GM21825 (cell line): ENCODE data around the gene TARS2.

Experiments used
- ATAC-seq: cut with Tn5 transposase; IDR thresholded peaks from one replicate; pipeline ENCODE4 v1.9.1; 2021; ENCODE audit warnings: mild to moderate bottlenecking, moderate library complexity; ENCODE audit not compliant: unreplicated experiment

Gene TARS2, protein sequence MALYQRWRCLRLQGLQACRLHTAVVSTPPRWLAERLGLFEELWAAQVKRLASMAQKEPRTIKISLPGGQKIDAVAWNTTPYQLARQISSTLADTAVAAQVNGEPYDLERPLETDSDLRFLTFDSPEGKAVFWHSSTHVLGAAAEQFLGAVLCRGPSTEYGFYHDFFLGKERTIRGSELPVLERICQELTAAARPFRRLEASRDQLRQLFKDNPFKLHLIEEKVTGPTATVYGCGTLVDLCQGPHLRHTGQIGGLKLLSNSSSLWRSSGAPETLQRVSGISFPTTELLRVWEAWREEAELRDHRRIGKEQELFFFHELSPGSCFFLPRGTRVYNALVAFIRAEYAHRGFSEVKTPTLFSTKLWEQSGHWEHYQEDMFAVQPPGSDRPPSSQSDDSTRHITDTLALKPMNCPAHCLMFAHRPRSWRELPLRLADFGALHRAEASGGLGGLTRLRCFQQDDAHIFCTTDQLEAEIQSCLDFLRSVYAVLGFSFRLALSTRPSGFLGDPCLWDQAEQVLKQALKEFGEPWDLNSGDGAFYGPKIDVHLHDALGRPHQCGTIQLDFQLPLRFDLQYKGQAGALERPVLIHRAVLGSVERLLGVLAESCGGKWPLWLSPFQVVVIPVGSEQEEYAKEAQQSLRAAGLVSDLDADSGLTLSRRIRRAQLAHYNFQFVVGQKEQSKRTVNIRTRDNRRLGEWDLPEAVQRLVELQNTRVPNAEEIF

DNA sequence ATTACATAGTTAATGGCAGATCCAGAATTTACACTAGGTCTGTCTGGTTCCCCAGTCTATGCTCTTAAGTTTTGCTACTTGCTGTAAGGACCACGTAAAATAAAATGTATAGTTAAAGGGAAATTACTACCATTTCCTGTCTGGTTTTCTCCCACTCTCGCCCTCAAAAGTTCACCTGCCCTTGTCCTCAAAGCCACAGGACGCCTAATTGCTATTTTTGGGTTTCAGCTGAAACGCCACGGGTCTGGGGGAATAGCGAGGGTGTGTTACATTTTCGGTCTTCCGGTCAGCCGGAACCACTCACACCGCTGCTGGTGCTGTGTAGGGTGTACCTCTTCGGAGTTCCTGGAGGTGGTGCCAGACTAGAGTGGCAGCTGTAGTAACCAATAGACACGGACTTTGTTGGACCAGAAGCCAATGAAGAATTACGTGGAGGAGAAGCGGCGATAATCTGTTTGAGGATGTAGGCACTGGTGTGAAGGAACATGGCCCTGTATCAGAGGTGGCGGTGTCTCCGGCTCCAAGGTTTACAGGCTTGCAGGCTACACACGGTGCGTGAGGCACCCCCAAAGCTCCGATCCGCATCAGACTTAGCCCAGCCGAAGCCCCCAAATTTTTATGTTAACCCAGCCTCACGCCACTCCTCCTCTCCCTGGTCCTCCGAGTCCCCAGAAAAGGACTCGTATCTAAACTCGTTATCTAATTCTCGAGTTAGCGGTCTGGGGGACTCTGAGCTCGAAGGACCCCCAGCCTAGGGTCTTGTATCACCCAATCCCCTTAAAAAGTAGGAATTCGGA lies at the start of gene TARS2:
TARS2 (plus strand) TSS at position 454 of the 797 bp plus-strand sequence; CDS start at position 486, 32 bp downstream.
- ATAC-seq = peak; percentile 99

DNA sequence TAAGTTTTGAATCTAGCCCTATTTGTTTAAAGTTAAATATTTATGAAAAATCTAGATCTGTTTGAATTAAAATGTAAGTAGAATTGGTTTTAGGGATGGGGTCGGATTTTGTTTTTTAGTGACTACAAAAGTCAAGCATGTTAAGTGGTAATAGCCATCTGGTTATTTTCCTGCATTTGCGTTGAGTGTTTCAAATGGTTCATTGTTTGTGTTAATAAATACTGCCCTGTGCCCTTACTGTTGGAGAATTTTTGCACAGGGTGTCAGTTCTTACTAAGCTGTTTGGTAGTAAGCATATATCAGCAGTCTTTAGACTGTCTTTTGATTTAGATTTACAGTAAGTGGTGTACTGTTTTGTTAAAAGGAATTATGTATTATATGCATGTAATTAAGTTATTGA lies 46.1 kb upstream of the TARS2 start:
- ATAC-seq = no peak

DNA sequence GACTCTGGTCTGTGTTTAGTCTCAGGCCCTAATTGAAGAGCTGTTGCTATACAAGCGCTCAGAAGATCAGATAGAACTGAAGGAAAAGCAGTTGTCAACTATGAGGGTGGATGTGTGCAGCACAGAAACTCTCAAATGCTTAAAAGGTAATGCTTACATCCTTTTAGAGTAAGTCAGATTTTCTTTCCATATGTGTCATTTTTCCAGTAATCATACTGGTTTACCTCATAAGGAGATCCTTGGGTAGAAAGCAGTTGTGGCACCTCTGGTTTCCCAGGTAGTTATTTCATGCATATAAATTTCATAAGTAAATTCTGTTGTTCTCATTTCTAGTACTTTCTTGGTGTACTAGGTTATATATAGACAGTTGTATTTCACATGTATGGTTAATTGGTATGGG lies 43.0 kb upstream of the TARS2 start:
- no peak for ATAC-seq

DNA sequence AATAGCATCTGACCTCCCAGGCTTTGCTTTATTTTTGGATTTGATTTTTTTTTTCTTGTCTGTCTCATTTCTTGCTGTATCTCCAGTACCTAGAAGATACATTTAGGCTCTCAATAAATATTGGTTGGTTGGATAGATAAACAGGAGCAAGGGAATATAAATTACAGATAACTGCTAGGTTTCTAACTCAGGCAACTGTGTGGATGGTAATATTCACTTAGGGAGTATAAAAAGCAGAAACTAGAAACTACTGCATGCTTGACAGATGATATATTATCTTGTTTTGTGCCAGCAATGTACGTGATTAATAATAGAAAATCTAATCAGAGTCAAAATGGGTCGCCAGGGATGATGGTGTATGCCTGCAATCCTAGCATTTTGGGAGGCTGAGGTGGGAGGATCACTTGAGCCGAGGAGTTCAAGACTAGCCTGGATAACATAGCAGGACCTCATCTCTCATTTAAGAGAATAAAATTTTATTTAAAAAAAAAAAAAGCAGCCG lies 31.0 kb upstream of the TARS2 start:
- no peak for ATAC-seq

DNA sequence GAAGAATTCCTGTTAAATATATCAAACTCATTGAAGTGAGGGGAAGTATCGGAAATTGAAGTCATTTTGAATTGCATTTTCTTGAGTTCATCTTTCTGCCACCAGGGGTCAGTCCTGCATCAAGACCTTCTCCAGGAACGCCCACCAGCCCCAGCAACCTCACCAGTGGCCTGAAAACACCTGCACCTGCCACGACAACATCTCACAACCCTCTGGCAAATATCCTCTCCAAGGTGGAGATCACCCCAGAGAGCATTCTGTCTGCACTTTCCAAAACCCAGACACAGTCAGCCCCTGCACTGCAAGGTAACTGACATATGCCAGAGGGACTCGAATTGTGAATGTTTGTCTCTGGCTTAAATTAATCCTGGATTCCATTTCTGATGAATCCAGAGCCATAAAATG lies 22.8 kb upstream of the TARS2 start:
- no peak for ATAC-seq

DNA sequence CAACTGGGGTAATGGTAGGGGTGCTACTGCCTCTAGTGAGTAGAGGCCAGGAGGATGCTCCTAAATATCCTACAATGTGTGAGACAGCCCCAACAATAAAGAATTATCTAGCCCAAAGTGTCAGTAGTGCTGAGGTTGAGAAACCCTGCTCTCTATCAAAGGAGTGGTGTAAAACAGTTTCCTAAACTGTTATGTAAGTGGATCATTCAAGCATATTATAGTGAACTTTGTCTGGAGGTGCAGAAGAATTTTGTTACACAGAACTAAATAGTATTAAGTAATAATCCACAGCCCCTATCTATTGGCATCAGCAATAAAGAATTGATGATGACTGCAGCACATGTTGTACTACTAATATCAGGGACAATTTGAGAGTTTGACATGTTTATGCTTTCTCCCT lies 20.3 kb upstream of the TARS2 start:
- ATAC-seq = no peak

DNA sequence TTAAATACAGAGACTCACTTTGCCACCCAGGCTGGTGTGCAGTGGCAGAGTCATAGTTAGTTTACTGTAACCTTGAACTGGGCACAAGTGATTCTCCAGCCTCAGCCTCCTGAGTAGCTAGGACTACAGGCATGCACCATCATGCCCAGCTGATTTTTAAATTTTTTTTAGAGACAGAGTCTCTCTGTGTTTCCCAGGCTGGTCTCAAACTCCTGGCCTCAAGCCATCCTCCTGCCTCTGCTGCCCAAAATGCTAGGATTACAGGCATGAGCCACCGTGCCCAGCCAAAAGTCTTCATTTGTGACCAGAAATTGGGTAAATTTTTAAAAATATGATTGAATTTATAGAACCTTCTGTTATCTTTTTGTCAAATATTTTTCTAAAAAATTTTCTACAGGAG lies 17.9 kb upstream of the TARS2 start:
- no peak for ATAC-seq

DNA sequence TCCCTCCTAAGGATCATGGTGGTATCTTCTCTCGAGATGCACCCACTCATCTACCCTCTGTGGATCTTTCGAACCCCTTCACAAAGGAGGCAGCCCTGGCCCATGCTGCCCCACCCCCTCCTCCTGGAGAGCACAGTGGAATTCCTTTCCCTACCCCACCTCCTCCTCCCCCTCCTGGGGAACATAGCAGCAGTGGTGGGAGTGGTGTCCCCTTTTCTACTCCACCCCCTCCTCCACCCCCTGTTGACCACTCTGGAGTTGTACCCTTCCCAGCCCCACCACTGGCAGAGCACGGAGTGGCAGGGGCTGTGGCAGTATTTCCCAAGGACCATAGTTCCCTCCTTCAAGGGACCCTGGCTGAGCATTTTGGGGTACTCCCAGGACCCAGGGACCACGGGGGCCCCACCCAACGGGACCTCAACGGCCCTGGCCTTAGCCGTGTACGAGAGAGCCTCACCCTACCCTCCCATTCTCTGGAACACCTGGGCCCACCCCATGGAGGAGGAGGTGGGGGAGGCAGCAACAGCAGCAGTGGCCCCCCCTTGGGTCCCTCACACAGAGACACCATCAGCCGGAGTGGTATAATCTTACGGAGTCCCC lies 14.5 kb upstream of the TARS2 start:
- ATAC-seq = no peak

DNA sequence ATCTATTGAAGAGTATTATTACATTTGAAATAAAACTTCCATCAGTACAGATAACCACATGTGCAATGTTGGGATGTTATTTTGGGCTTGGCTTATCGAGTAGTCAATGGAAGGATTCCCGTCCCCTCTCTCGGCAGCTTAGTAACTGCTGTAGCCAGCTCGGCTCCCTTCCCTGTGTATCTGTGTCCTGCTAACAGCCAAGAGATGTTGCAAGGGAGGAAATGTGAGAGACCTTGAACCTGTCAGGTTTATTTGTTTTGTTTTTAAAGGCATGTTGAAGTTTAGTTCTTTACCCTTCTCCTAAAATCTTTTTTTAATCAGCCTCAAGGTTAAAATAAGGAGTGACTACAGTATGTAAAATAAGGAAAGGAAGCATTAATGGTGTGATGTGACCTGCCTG lies 13.6 kb upstream of the TARS2 start:
- no peak for ATAC-seq

DNA sequence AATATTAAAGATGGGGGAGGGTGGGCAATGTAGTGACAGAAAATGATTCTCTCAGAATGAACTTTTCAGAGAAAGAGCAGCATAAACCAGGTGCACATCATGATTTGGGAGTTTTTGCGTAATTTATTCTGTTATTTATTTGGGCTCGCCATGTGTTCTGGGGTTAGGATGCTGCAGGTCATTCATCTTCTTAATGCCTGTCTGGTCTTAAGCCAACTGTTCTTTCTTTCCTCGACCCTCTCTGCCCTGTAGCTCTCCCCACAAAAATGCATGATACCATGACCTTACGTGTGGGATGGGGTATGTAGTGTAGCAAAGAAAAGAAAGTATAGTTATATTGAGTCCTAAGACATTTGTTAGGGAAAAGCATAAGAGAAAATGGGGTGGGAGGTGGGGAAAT lies 12.3 kb upstream of the TARS2 start:
- ATAC-seq = no peak

DNA sequence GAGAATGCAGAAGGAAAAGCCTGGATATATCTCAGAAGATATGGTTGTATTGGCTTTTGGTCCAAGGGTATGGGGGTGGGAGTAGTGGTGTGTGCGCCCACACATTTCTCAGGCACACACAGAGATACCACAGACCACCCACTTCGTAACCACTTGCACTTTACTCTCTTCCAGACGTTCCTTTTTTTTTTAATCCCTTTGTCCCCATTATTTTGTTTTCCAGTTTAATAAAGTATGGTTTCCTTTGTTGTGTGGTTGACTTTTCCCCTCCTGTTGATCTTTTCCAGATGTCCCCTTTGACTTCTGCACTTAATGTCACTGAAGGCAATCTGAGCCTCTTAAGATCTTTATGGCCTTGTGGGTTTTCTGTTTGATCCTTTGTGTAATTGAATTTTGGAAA lies 10.5 kb upstream of the TARS2 start:
- ATAC-seq = no peak

DNA sequence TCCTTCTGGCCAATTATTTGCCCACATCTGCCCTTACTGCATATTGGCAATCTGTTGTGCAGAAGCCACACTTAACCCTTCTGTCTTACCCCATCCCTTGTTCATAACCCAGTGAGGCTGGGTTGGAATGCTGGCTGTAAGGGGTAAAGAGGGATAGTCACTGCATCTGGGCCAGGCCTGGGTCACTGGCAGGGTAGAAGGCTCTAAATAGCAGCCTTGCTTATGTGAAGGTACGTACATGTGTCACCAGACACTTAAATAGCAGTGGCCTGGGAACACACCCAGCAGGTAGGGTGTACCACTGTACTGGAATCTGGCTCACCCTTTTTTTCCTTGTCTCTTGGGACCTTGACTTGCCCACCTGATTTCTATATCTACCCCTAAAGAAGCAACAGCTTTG lies 9.9 kb upstream of the TARS2 start:
- ATAC-seq = no peak

DNA sequence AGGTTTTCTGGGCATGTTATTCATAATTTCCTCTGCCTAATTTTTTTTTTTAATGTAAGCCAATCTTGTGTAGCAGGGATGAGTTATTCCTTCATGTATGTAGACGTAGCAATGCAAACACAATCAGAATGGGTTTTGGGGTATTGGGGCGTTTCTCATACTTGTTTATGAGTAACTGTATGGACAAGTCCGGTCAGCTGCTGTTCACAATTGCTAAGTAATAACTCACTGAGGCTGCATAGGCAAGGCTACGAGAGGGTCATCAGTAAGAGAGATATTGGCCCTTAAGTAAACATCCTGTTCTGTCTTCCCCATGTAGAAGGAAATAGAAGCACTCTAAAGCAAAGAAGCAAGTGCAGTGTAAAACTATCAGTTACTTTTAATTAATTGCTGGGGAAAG lies 9.5 kb upstream of the TARS2 start:
- no peak for ATAC-seq

DNA sequence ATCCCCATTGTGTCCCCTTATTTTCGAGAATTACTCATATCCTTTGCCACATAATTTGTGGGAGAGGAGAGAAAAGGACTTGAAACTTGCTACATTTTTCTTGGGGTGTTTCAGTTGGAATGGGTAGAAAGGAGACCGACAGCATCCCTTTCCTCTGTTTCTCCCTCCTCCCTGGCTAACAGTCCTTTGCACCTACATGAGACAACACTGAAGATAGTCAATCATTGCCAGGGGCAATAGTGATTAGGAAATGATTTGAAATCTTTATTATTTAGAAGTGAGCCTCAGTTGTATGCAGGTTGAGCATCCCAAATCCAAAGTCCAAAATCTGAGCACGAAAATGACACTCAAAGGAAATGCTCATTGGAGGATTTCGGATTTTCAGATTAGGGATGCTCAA lies 7.8 kb upstream of the TARS2 start:
- ATAC-seq = no peak

DNA sequence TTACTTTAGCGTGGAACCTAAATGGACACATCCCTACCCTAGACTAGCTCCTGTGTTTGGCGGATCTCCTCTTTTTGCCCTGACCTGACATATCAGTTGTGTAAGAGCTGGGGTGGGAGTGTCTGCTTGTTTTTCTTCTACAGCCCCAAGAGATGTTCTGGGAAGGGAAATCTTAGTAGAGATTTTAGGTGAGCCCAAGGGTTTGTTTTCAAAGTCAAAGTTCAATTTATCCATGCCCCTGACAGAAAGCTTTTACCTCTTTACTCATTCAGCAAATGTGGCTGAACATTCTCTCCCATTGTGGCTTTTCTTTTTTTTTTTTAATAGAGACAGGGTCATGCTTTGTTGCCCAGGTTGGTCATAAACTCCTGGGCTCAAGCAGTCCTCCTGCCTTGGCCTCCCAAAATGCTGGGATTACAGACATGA lies 7.3 kb upstream of the TARS2 start:
- ATAC-seq = no peak

DNA sequence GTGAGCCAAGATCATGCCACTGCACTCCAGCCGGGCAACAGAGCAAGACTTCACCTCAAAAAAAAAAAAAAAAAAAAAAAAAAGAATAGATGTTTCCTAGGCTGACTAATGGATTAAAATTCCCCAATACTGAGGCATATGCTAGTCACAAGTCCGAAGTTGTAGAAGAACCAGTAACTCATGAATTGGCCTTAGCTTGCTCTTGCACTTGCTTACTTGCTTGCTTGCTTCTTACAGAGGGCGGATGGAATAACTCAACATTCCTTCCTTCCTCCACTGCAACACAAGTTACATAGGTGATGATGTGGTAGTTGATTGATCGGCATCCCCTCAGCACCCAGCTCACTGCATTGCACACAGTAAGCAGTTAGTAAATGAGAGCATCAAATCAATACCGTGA lies 2.8 kb upstream of the TARS2 start:
- ATAC-seq = no peak

DNA sequence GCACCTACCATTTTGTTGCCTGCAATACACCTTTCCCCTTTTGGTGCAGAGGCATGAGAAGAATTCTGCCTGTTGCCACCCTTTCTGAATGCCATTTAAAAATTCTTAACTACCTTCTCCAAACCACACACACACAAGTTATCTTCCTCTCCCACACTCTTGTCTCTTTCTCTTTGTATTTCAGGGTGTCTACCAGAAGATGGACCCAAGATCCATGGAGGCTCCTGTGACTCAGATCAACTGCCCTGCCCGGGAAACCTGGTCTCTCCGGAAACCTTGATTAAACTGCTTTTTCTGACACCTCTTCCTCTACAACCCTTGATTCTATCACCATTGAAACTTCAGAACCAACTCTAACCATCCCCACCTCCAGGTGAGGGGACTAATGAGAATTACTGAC lies 2.4 kb upstream of the TARS2 start:
- no peak for ATAC-seq

DNA sequence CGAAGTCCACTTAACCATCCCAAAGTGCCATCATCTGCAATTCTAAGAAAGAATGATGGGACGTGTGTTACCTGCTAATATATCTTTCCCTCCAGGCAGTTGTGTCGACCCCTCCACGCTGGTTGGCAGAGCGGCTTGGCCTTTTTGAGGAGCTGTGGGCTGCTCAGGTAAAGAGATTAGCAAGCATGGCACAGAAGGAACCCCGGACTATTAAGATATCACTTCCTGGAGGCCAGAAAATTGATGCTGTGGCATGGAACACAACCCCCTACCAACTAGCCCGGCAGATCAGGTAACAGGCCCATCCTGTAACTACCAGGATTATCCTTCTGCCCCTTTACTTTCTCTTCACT lies 520 bp downstream of the TARS2 start:
- ATAC-seq = no peak

DNA sequence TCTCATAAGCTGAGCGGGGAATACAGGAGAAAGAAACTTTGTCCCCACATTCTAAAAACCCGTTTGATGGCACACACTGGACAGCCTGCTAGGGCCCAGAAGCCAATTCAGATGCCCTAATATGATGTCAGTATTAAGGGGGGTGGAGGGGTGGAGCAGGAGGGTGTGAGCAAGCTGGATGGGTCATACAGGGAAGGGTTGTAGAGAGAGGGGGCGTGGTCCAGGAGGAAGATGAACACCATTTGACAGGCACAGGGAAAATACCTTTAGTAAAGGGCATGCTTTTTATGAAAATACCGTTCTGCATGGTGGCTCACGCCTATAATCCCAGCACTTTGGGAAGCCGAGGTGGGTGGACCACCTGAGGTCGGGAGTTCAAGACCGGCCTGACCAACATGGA lies 6.0 kb downstream of the TARS2 start:
- no peak for ATAC-seq

DNA sequence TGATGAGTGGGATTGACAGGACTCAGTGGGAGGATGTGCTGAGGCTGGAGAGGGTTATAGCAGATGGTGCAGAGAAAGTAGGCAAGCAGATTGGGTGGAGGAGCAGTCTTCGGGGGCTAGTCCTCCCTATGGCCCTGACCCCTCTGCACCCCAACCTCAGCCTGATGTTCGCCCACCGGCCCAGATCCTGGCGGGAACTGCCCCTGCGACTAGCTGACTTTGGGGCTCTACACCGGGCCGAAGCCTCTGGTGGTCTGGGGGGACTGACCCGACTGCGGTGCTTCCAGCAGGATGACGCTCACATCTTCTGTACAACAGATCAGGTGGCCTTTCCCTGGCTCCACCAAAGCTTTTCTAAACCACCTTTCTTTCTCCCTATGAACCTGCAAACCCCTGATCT lies 11.1 kb downstream of the TARS2 start:
- ATAC-seq = no peak

DNA sequence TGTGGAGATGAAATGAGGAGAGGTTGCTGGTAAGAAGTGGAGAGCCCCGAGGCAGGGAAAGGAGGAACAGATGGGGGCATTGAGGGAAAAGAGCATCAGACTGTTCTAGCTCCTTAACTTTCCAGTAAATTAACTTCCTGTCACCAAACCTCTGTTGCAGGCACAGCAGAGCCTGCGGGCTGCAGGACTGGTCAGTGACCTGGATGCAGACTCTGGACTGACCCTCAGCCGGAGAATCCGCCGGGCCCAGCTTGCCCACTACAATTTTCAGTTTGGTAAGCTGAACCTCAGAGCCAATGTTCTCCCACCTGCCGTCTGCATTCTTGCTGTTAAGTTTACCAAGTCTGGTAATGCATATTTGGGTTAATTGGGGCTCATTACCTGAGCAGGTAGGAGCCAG lies 18.2 kb downstream of the TARS2 start:
- no peak for ATAC-seq
